Measurements from ENCODE around the gene EML6.

EML6 gene

DNA sequence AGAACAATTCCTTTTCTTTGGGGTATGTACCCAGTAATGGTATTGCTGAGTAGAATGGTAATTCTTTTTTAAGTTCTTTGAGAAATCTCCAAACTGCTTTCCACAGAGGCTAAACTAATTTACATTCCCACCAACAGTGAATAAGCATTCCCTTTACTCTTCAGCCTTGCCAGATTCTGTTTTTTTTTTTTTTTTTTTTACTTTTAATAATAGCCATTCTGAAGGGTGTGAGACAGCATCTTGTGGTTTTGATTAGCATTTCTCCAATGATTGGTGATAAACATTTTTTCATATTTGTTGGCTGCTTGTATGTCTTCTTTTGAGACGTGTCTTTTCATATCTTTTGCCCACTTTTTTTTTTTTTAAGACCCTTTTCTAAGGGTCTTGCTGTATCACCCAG, 189.4 kb downstream of the EML6 start:
- ChIA-PET POLR2A (ENCODE audit: low non-redundant PET) (no interaction called here), CTCF (no interaction called here)
- DNase-seq (ENCODE audit: low spot score) = no peak
- H3K27ac ChIP-seq = no peak overlapping the region
- TF ChIP-seq, protein P1, sequence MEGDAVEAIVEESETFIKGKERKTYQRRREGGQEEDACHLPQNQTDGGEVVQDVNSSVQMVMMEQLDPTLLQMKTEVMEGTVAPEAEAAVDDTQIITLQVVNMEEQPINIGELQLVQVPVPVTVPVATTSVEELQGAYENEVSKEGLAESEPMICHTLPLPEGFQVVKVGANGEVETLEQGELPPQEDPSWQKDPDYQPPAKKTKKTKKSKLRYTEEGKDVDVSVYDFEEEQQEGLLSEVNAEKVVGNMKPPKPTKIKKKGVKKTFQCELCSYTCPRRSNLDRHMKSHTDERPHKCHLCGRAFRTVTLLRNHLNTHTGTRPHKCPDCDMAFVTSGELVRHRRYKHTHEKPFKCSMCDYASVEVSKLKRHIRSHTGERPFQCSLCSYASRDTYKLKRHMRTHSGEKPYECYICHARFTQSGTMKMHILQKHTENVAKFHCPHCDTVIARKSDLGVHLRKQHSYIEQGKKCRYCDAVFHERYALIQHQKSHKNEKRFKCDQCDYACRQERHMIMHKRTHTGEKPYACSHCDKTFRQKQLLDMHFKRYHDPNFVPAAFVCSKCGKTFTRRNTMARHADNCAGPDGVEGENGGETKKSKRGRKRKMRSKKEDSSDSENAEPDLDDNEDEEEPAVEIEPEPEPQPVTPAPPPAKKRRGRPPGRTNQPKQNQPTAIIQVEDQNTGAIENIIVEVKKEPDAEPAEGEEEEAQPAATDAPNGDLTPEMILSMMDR (conservative IDR thresholded peaks at IDR 0.05; ENCODE audit: low read depth) = no peak

DNA sequence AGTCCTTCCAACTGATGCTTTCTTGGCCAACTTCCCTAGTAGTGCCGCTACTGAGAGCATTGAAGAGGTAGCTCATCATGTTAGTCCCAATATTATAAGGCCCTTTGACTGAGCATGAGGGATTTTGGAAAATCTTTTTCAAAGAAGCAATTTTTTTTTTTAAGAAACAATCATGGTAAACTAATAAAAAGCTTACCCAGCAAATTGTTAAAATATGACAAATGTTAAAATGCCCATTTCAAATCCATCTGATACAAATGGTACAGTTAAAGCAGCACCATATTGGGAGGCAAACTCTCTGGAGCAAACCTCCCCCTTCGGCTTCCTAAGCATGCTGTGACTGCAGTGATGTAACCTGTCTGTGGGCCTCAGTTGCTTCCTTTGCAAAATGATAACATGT, 191.2 kb downstream of the EML6 start:
- no peak for DNase-seq (ENCODE audit: low spot score)
- CTCF ChIA-PET = no interaction called here
- no peak overlapping the region for H3K27ac ChIP-seq
- TF ChIP-seq, protein P1 (conservative IDR thresholded peaks at IDR 0.05; ENCODE audit: low read depth) = no peak
- POLR2A ChIA-PET (ENCODE audit: low non-redundant PET) = no interaction called here

DNA sequence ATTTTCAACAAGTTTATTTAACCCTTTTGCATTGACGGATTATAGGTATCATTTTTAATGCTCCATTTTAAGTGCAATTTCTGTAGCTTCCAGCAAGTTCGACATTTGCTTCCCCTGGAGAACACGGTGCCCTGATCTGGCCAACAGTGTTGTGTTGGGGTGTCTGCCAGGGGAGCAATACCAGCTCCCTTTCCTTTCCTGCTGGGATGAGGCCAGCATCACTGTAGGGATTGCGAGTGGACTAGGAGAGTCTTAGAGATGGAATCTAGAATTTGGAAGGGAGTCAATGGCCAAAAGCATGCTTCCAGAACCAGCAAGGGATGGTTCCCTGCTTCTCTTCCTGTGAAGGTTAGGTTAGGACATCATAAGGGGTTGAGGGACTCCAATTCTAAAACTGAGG, 191.6 kb downstream of the EML6 start:
- no peak for DNase-seq (ENCODE audit: low spot score)
- TF ChIP-seq, protein P1 (conservative IDR thresholded peaks at IDR 0.05; ENCODE audit: low read depth) = no peak
- no peak overlapping the region for H3K27ac ChIP-seq
- ChIA-PET POLR2A (ENCODE audit: low non-redundant PET) (no interaction called here), CTCF (no interaction called here)

DNA sequence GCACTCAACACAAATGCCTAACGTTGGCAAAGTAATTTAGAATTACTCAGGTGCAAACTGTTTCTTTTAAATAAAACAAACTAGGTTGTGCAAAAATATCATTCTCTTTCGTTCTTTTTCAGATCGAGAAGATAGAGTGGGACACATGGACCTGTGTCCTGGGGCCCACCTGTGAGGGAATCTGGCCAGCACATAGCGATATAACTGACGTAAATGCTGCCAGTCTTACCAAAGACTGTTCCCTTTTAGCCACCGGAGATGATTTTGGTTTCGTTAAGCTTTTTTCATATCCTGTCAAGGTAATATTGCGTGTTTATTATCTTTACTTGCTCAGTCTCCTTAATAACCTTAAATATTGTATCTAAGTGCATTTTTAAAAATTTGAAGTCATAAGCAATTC, 193.2 kb downstream of the EML6 start:
- no peak for DNase-seq (ENCODE audit: low spot score)
- H3K27ac ChIP-seq = no peak overlapping the region
- POLR2A ChIA-PET (ENCODE audit: low non-redundant PET) = no interaction called here
- TF ChIP-seq, protein P1 (conservative IDR thresholded peaks at IDR 0.05; ENCODE audit: low read depth) = no peak
- CTCF ChIA-PET = no interaction called here

DNA sequence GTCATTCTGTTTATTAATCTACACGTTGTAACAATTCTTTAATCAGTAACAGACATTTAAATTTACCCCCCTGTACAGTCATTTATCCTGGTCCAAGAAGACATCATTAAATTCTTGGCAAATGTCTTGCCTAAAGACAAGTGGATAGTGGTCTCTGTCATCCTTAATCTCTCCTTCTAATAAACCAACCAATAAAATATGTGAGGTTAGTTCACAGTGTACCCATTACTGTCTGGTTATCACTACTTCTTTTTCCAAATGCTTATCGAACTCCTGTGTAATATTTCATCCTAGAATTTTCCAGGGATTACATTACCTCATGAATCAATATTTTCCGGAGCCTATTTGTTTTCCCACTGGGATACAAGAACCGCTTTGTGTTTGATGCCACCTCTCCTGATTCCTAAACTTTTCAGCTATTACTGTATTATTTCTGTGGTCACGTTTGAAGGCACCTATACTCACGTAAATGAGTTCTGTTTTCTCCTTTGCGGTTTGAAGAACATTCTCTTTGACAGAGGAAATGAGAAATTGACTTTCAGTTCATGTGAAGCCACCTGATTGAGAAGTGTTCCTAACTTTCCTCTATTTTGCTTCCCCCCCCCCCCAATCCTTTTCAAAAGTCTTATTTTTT, 195.3 kb downstream of the EML6 start:
- DNase-seq (ENCODE audit: low spot score) = no peak
- CTCF ChIA-PET = no interaction called here
- POLR2A ChIA-PET (ENCODE audit: low non-redundant PET) = no interaction called here
- H3K27ac ChIP-seq = no peak overlapping the region
- TF ChIP-seq, protein P1 (conservative IDR thresholded peaks at IDR 0.05; ENCODE audit: low read depth) = no peak

DNA sequence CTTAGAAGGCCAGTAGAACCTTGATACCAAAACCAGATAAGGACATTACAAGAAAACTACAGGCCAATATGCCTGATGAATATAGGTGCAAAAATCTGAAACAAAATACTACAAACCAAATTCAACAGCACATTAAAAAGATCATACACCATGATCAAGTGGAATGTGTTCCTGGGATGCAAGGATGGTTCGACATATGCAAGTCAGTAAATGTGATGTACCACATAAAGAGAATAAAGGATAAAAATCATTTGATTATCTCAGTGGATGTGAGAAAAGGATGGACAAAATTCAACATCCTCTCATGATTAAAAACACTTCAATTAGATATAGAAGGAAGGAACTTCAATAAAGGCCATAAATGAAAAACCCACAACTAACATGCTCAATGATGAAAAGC, 197.2 kb downstream of the EML6 start:
- ChIA-PET CTCF (interaction anchor here (0.7 kb wide), 1 partner anchor 50 kb away, joined by 3 read pairs; no protein-coding TSS in a partner anchor), POLR2A (ENCODE audit: low non-redundant PET) (no interaction called here)
- H3K27ac ChIP-seq = no peak overlapping the region
- TF ChIP-seq, protein P1 (conservative IDR thresholded peaks at IDR 0.05; ENCODE audit: low read depth) = no peak
- no peak for DNase-seq (ENCODE audit: low spot score)

All from RWPE1 (cell line).